SIG-M5 (cell line): ENCODE measurements around the gene PI16.

Experiments used
- DNase-seq: peaks from one replicate; lab custom pipeline; 2025; lab: John Stamatoyannopoulos, UW

PI16 gene

DNA sequence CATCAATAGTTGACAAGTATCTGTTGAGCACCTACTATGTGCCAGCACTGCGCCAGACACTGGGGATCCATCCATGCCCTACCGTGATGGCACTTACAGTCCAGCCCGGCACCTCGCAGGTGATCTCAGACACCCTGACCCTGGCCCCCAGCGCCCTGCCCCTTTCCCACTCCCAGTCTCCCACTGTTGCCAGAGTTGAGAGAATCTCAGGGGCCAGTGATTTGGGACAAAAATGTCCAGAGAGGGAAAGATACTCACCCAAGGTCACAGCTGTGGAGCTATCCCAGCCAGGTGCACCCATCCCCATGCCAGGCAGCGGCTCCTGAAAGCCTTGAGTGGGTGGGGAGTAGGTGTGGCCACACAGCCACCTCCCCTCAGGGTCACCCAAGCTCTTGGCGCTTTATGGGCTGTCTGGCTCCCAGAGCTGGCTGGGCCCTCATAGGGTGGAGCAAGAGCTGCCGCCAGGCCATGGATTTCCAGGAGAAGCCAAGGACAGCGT lies 3.3 kb downstream of the PI16 start:
- DNase-seq, result no peak

DNA sequence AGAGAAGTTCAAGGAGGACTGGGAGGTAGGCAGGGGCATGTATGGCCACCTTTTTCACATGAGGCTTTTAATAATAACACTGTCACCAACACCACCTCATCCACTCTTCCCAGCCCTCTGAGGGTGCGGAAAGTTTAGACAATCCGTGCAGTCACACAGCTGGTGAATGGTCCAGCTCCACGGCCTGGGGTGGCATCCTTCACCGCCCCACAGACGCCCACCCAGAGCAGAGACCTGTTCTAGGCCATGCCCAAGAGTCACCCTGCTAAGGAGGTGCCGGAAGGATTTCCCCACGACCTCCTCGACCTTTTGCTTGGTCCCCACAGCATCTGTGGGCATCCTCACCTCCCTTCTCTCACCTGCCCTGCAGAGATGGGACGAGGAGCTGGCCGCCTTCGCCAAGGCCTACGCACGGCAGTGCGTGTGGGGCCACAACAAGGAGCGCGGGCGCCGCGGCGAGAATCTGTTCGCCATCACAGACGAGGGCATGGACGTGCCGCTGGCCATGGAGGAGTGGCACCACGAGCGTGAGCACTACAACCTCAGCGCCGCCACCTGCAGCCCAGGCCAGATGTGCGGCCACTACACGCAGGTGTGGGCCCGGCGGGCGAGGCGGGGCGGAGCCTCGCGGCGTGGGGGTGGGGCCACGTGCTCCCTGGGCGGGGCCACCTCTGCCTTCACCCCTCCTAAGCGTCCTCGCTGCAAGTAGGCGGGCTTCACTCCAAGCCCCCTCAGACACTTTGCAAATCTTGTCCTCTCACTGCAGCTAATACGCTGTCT lies 4.4 kb downstream of the PI16 start:
- no peak for DNase-seq

GRCh38 chr6:36959555-36960250 lies 5.2 kb downstream of the PI16 start:
- no peak for DNase-seq

DNA sequence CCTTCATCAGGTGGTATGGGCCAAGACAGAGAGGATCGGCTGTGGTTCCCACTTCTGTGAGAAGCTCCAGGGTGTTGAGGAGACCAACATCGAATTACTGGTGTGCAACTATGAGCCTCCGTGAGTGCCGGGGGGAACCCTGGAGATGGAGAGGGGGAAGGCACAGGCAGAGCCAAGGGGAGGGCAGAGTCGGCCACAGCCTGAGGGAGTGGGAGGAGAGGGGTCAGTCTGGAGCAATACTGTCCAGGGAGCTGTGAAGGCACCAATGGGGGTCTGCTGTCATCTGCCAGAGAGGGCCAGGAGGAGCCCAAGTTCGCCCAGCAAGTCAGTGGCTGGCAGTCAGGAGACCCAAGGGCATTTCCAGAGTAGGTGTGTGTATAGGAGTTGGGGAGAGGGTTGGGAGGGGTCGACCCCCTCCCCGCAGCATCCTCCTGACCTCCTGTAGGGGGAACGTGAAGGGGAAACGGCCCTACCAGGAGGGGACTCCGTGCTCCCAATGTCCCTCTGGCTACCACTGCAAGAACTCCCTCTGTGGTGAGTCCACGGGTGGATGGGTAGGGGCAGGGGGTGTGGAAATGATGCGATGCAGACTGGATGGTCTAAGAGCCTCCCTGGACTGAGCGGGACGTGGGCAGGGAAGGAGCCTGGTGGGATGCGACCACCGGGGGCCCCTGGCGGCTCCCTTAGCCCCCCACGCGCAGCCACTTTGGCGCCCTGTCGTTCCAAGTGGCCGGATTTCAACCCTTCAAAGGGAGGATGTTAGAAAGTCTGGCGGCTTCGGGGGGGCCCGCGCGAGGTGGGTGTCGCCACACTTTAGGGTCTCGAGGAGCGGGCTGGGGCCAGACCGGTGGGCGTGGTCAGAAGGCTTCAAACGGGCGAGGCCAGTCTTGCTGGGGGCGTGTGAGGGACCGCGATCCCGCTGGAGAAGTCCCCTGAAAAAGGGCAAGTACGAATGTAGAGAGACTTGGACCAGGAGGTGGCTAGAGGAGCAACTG lies 7.2 kb downstream of the PI16 start:
- no peak for DNase-seq

DNA sequence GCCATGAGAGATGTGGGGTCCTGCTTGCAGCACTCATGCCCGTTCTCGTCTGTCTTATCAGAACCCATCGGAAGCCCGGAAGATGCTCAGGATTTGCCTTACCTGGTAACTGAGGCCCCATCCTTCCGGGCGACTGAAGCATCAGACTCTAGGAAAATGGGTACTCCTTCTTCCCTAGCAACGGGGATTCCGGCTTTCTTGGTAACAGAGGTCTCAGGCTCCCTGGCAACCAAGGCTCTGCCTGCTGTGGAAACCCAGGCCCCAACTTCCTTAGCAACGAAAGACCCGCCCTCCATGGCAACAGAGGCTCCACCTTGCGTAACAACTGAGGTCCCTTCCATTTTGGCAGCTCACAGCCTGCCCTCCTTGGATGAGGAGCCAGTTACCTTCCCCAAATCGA lies 8.3 kb downstream of the PI16 start:
- peak; percentile 81 for DNase-seq

DNA sequence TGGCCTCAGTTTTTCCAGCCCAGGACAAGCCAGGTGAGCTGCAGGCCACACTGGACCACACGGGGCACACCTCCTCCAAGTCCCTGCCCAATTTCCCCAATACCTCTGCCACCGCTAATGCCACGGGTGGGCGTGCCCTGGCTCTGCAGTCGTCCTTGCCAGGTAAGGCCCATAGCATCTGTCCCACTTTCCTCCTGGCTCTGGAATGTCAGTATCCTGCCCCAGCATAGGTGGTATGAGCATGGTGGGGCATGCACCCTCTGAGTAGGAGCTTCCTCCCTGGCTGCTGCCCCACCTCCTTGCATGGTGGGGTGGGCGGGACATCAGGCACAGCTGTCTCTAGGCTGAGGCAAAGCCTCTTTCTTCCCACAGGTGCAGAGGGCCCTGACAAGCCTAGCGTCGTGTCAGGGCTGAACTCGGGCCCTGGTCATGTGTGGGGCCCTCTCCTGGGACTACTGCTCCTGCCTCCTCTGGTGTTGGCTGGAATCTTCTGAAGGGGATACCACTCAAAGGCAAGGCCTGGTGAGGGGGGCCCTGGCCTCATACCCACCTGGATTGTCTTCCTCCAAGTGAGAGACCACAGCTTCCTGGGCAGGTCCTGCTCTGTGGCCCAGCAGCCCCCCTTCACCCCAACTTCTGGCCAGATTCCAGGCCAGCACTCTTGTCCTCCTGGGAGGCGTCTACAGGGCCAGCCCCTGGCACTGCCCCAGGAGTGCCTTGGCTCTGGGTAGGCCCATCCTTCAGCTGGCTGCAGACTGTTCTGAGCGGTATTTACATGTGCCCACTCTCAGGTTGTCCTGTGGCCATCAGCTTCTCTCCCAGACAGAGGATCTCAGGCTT lies 9.1 kb downstream of the PI16 start:
- DNase-seq, result no peak

DNA sequence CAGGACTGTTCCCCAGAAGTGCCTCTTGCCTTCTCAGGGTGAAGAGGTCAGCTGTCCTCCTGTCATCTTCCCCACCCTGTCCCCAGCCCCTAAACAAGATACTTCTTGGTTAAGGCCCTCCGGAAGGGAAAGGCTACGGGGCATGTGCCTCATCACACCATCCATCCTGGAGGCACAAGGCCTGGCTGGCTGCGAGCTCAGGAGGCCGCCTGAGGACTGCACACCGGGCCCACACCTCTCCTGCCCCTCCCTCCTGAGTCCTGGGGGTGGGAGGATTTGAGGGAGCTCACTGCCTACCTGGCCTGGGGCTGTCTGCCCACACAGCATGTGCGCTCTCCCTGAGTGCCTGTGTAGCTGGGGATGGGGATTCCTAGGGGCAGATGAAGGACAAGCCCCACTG lies 9.8 kb downstream of the PI16 start:
- no peak for DNase-seq

GRCh38 chr6:36964908-36965307 lies 10.4 kb downstream of the PI16 start:
- no peak for DNase-seq

DNA sequence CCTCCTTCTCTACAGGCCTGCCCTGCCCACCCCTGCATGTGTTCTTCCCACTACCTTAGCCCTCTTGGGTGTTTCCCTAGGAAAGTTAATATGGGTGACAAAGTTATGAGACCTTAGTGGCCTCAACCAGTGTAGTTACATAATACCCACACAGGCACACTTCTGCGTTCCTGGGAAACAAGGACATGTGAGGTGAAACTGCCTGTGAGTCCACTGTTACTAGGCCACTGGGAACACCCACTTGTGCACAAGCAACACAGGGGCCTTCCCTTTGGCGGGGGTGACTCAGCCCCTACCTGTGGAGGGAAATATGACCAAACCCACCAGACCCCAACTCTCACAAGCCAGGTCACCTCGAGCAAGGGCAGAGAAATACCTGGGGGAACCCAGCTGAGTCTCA lies 12.8 kb downstream of the PI16 start:
- DNase-seq, result no peak

DNA sequence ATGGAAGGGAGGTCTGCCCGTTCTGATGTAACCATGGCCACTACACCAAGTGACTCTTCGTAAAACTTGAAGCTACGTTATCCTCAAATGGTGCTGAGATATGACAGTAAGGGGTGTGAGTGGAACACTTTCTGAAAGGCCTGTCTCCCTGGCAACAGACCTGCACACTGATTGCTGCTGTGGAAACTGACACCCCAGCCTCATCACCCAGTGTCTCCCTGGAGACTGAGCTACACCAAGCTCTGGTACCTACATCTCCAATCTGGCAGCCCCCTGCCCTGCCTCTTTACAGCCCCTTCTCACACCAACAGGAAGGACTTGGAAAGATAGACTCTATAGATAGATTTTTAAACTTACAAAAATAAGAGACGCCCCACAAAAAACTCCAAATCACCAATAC lies 13.2 kb downstream of the PI16 start:
- DNase-seq, result no peak

- no peak for DNase-seq
Observed at GRCh38 chr6:36968266-36968977, 13.9 kb downstream of the PI16 start.

DNA sequence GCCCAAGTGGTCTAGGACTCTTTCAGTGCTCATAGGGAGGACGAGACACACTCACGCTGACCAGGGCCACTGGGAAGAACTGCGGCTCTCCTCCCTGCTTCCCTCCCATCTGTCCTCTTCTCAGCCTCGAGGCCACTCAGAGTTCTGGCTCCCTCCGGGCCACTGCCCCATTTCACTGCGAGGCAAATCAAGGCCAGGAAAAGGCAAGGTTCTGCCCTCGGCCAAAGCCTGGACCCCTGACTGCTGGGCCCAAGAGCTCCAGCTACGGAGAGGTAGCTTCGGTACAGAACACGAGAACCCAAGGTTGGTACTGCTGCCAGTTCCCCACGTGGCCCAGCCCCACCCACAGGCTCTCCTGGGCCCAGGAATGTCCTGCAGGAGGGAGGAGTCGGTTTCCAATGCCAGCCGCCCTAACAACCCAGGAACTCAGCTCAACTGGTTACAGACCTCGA lies 14.7 kb downstream of the PI16 start:
- no peak for DNase-seq

DNA sequence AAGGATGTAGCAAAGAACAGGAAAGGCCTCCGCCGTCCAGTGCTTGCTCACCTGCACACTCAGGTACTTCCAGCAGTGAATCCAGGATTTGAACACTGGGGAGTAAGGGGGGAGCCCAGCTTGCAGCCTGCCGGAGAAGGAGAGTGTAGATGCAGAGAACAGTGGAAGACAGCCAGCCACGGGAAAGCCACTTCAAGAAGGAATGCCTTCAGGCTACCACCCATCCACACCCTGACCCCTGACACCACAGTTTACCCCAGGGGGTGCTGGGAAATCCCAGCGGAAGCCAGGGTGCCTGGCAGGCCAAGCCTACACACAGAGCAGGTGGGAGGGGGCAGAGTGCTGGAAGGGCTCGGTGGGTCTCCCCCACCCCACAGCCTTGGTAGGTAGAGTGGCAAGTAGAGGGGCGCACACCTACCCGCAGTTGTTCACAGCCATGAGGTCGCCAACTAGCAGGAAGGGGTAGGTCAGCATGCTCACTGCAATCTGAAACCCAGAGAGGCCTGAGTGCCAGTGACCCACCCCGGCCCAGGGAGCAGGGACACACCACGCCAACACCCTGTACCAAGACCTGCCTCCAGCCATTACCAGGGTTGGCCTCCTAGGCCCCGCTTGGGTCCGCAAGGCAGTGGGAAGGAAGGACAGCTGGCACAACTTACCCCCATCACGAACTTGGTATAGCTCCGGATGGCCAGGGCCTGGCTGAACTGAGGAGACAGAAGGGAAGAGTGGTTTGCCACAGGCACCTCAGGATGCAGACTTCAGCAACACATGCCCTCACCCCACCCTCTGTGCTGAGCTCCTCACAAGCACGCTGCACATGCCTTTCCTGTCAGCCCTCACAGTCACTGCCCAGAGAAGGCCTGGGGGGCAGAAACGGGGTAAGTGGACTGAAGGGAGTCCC lies 15.7 kb downstream of the PI16 start:
- no peak for DNase-seq

- DNase-seq, result no peak
Observed at GRCh38 chr6:36970892-36971842, 16.6 kb downstream of the PI16 start.

GRCh38 chr6:36971921-36972673 lies 17.6 kb downstream of the PI16 start:
- no peak for DNase-seq

DNA sequence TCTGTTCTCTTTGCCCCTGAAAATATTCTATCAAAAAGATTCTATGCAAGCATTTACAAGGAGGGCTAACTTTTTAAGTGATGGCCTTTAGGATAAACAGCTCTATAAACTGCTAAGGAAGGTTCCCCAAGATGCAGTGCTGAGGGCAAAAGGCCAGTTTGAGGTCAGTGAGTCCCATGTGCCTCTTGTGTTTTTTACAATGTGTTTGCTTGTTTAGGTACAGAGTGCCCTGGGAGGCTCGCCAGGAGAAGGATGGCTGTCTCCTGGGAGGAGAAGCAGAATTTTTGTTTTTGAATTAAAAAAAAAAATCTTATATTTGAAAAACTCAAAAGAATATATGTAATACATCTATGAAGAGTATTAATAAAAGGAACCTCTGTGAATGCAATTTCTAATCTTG lies 18.7 kb downstream of the PI16 start:
- DNase-seq, result no peak

- no peak for DNase-seq
Observed at GRCh38 chr6:36973647-36974046, 19.1 kb downstream of the PI16 start.
